HCT116 (cell line): Measurements from ENCODE around the gene FERMT2.

ENCODE experiments used
- CEBPB ChIP-seq: IDR thresholded peaks from 2 replicates; pipeline ENCODE4 v1.6.1; 2012; ENCODE audit warnings: low read depth
- CTCF ChIP-seq, 3 experiments: fragments of 200-600 bp in 1 of 3; sonication (generic) in 1 of 3; IDR thresholded peaks in 2 of 3; conservative IDR thresholded peaks in 1 of 3; 2 replicates each; pipeline ENCODE4 v1.5.1; 2012 to 2017; ENCODE audit warnings: low read depth in 2 of 3, low read length in 2 of 3, antibody characterized with exemption in 1 of 3, borderline replicate concordance in 1 of 3, control low read depth in 1 of 3, mild to moderate bottlenecking in 1 of 3, mixed read lengths in 1 of 3, mixed run types in 1 of 3, moderate library complexity in 1 of 3; ENCODE audit not compliant: insufficient read depth in 1 of 3
- EGR1 ChIP-seq: IDR thresholded peaks from 2 replicates; pipeline ENCODE4 v1.6.1; 2012; ENCODE audit warnings: low read depth
- ELF1 ChIP-seq: IDR thresholded peaks from 2 replicates; pipeline ENCODE4 v1.6.1; 2012; ENCODE audit warnings: low read depth, borderline replicate concordance
- EZH2 ChIP-seq: fragments of 200-600 bp; sonication (generic); IDR thresholded peaks from 2 replicates; pipeline ENCODE4 v1.6.1; 2017; ENCODE audit warnings: antibody characterized with exemption, mixed run types
- POLR2A ChIP-seq: IDR thresholded peaks from 2 replicates; pipeline ENCODE4 v1.7.0; 2011; ENCODE audit warnings: borderline replicate concordance; ENCODE audit not compliant: insufficient read depth, insufficient read length; ENCODE audit errors: extremely low read depth
- POLR2AphosphoS5 ChIP-seq: IDR thresholded peaks from 2 replicates; pipeline ENCODE4 v1.6.1; 2011; ENCODE audit warnings: mild to moderate bottlenecking, low read depth, low read length, moderate library complexity
- RAD21 ChIP-seq: IDR thresholded peaks from 2 replicates; pipeline ENCODE4 v1.6.1; 2012; ENCODE audit warnings: low read depth, mild to moderate bottlenecking
- SP1 ChIP-seq: IDR thresholded peaks from 2 replicates; pipeline ENCODE4 v1.6.1; 2012; ENCODE audit warnings: low read depth
- ZNF274 ChIP-seq: fragments of 200-500 bp; sonication (Bioruptor generic); IDR thresholded peaks from 2 replicates; pipeline ENCODE4 v1.6.1; 2014; ENCODE audit warnings: mild to moderate bottlenecking, low read depth, low read length, inconsistent platforms

- no peak for TF ChIP-seq ZNF274
- TF ChIP-seq POLR2AphosphoS5: no peak
- no peak for TF ChIP-seq CEBPB
- TF ChIP-seq CTCF (IDR thresholded peaks at IDR 0.05 in 2 of 3, conservative IDR thresholded peaks at IDR 0.05 in 1 of 3; ENCODE audit: borderline replicate concordance in 1 of 3, insufficient read depth in 1 of 3, low read depth in 2 of 3, low read length in 2 of 3): no peak
- no peak for TF ChIP-seq SP1
- TF ChIP-seq POLR2A: no peak
- TF ChIP-seq EGR1: no peak
- no peak for TF ChIP-seq ELF1
- TF ChIP-seq EZH2: no peak
- no peak for TF ChIP-seq RAD21
Measured at GRCh38 chr14:52844262-52845060, 106.4 kb downstream of the FERMT2 start.
